HCT116 (cell line): ENCODE data around the gene JDP2. TPM values are rescaled to one million over a fixed set of nuclear protein-coding genes. Genes with fewer than 3 reads are reported as not detected.

Experiments used
- ATAC-seq: fragments of 200-7000 bp; cut with Tn5 transposase; 2 replicates; pipeline ENCODE4 v1.9.1; 2020; ENCODE audit warnings: mild to moderate bottlenecking, moderate library complexity
- BruUV-seq: library from RNA; stranded (reverse); fragments of 400-500 nt; replicated peaks from 2 replicates; lab custom pipeline; 2021; lab: Mats Ljungman, UMichigan
- CTCF ChIA-PET: fragments of 300-600 bp; sonication (Branson Sonifier 250); formaldehyde crosslinking; loops from one replicate; lab custom pipeline; 2021; ENCODE audit warnings: antibody characterized with exemption; lab: Charles Lee
- POLR2A ChIA-PET: fragments of 300-600, 350-600 bp; sonication (Branson Sonifier 250); formaldehyde crosslinking; loops from one replicate; lab custom pipeline; 2021; ENCODE audit warnings: antibody characterized with exemption; lab: Charles Lee
- RAD21 ChIA-PET, 2 experiments: fragments of 300-600 bp; sonication (Branson Sonifier 250); formaldehyde crosslinking; loops; one replicate each; lab custom pipeline; 2023; ENCODE audit warnings: low total read pairs in 2 of 2; ENCODE audit not compliant: uncharacterized antibody in 2 of 2, unreplicated experiment in 2 of 2, low non-redundant PET in 1 of 2; lab: Charles Lee
- DNase-seq: peaks from one replicate; pipeline ENCODE4 v3.0.0-alpha.2; 2010; ENCODE audit warnings: low read depth, low spot score
- H2AFZ ChIP-seq: fragments of 200-600 bp; shearing (Covaris generic), sonication (generic); 2 replicates; pipeline ENCODE4 v1.6.1; 2017; ENCODE audit warnings: low read depth, mixed run types, mixed read lengths, antibody characterized with exemption, low read length; ENCODE audit not compliant: poor library complexity, severe bottlenecking
- H3K27ac ChIP-seq: 2 replicates; pipeline ENCODE4 v1.5.1; 2012; ENCODE audit warnings: low read depth, low read length
- H3K27me3 ChIP-seq: fragments of 200-600 bp; sonication (generic); 2 replicates; pipeline ENCODE4 v1.6.1; 2016; ENCODE audit warnings: mixed run types, low read length, mixed read lengths; ENCODE audit not compliant: insufficient read depth
- H3K36me3 ChIP-seq, 2 experiments: fragments of 200-500 bp in 1 of 2; fragments of 200-600 bp in 1 of 2; sonication (Bioruptor generic) in 1 of 2; sonication (generic) in 1 of 2; 2 replicates each; pipeline versions ENCODE4 v1.5.1 to v1.6.1; 2014 to 2016; ENCODE audit warnings: low read length in 2 of 2, inconsistent platforms in 1 of 2, mixed read lengths in 1 of 2, mixed run types in 1 of 2; ENCODE audit not compliant: insufficient read depth in 2 of 2, control insufficient read depth in 1 of 2
- H3K4me1 ChIP-seq, 2 experiments: fragments of 200-600 bp in 1 of 2; sonication (generic) in 1 of 2; 2 replicates each; pipeline versions ENCODE4 v1.5.1 to v1.6.1; 2012 to 2017; ENCODE audit warnings: low read length in 2 of 2, inconsistent platforms in 1 of 2, mild to moderate bottlenecking in 1 of 2, mixed read lengths in 1 of 2, mixed run types in 1 of 2, moderate library complexity in 1 of 2; ENCODE audit not compliant: insufficient read depth in 2 of 2, control insufficient read depth in 1 of 2
- H3K4me2 ChIP-seq: fragments of 200-600 bp; sonication (generic); 2 replicates; pipeline ENCODE4 v1.6.1; 2017; ENCODE audit warnings: mixed run types, low read length, mixed read lengths
- H3K4me3 ChIP-seq, 2 experiments: fragments of 200-600 bp in 1 of 2; sonication (generic) in 1 of 2; replicated peaks in 1 of 2; 2 replicates each; pipeline ENCODE4 v1.5.1; 2011 to 2016; ENCODE audit warnings: low read length in 2 of 2, control low read depth in 1 of 2, low read depth in 1 of 2, mild to moderate bottlenecking in 1 of 2, mixed read lengths in 1 of 2, mixed run types in 1 of 2
- H3K79me2 ChIP-seq: fragments of 200-600 bp; sonication (generic); 2 replicates; pipeline ENCODE4 v1.6.1; 2017; ENCODE audit warnings: mild to moderate bottlenecking, mixed run types, low read length, moderate library complexity, mixed read lengths; ENCODE audit not compliant: insufficient read depth
- H3K9ac ChIP-seq: fragments of 200-600 bp; sonication (generic); 2 replicates; pipeline ENCODE4 v1.6.1; 2016; ENCODE audit warnings: low read length, mixed read lengths
- H3K9me2 ChIP-seq: fragments of 200-600 bp; sonication (generic), shearing (Covaris generic); 2 replicates; pipeline ENCODE4 v1.6.1; 2017; ENCODE audit warnings: mixed run types, mild to moderate bottlenecking, moderate library complexity; ENCODE audit not compliant: insufficient read depth
- H3K9me3 ChIP-seq, 2 experiments: fragments of 200-500 bp in 1 of 2; fragments of 200-600 bp in 1 of 2; sonication (Bioruptor generic) in 1 of 2; sonication (generic) in 1 of 2; 2 replicates each; pipeline ENCODE4 v1.6.1; 2014 to 2017; ENCODE audit warnings: low read length in 2 of 2, mixed read lengths in 2 of 2, inconsistent platforms in 1 of 2, low read depth in 1 of 2, mild to moderate bottlenecking in 1 of 2, mixed run types in 1 of 2, moderate library complexity in 1 of 2; ENCODE audit not compliant: control insufficient read depth in 1 of 2, insufficient read depth in 1 of 2
- H4K20me1 ChIP-seq: fragments of 200-600 bp; sonication (generic), shearing (Covaris generic); 2 replicates; pipeline ENCODE4 v1.6.1; 2017; ENCODE audit warnings: mixed run types, mild to moderate bottlenecking, moderate library complexity; ENCODE audit not compliant: insufficient read depth
- CBX3 ChIP-seq: IDR thresholded peaks from 2 replicates; pipeline ENCODE4 v1.6.1; 2012; ENCODE audit warnings: low read depth
- CTCF ChIP-seq, 3 experiments: fragments of 200-600 bp in 1 of 3; sonication (generic) in 1 of 3; IDR thresholded peaks in 2 of 3; conservative IDR thresholded peaks in 1 of 3; 2 replicates each; pipeline ENCODE4 v1.5.1; 2012 to 2017; ENCODE audit warnings: low read depth in 2 of 3, low read length in 2 of 3, antibody characterized with exemption in 1 of 3, borderline replicate concordance in 1 of 3, control low read depth in 1 of 3, mild to moderate bottlenecking in 1 of 3, mixed read lengths in 1 of 3, mixed run types in 1 of 3, moderate library complexity in 1 of 3; ENCODE audit not compliant: insufficient read depth in 1 of 3
- EGR1 ChIP-seq: IDR thresholded peaks from 2 replicates; pipeline ENCODE4 v1.6.1; 2012; ENCODE audit warnings: low read depth
- EZH2 ChIP-seq: fragments of 200-600 bp; sonication (generic); IDR thresholded peaks from 2 replicates; pipeline ENCODE4 v1.6.1; 2017; ENCODE audit warnings: antibody characterized with exemption, mixed run types
- FOSL1 ChIP-seq: IDR thresholded peaks from 2 replicates; pipeline ENCODE4 v1.6.1; 2012; ENCODE audit warnings: low read depth
- JUND ChIP-seq: IDR thresholded peaks from 2 replicates; pipeline ENCODE4 v1.6.1; 2012
- POLR2A ChIP-seq: IDR thresholded peaks from 2 replicates; pipeline ENCODE4 v1.7.0; 2011; ENCODE audit warnings: borderline replicate concordance; ENCODE audit not compliant: insufficient read depth, insufficient read length; ENCODE audit errors: extremely low read depth
- POLR2AphosphoS5 ChIP-seq: IDR thresholded peaks from 2 replicates; pipeline ENCODE4 v1.6.1; 2011; ENCODE audit warnings: mild to moderate bottlenecking, low read depth, low read length, moderate library complexity
- REST ChIP-seq: IDR thresholded peaks from 2 replicates; pipeline ENCODE4 v1.6.1; 2012; ENCODE audit warnings: low read depth
- SIN3A ChIP-seq: IDR thresholded peaks from 2 replicates; pipeline ENCODE4 v1.6.1; 2012; ENCODE audit warnings: low read depth
- SP1 ChIP-seq: IDR thresholded peaks from 2 replicates; pipeline ENCODE4 v1.6.1; 2012; ENCODE audit warnings: low read depth
- SRF ChIP-seq: IDR thresholded peaks from 2 replicates; pipeline ENCODE4 v1.6.1; 2012; ENCODE audit warnings: low read depth
- ZBTB33 ChIP-seq: IDR thresholded peaks from 2 replicates; pipeline ENCODE4 v1.6.1; 2011; ENCODE audit warnings: mild to moderate bottlenecking, low read length, moderate library complexity; ENCODE audit not compliant: insufficient replicate concordance; ENCODE audit errors: extremely low read depth
- intact Hi-C: fragments of 100-400 bp; cut with micrococcal nuclease; formaldehyde crosslinking; loops from 2 replicates; pipeline ENCODE4 v1.10.0; 2022
- total RNA-seq: library from RNA; stranded (reverse); gene quantifications from one replicate; pipeline ENCODE4 v1.2.1, GENCODE V29; 2021; ENCODE audit not compliant: unreplicated experiment

Gene JDP2
- total RNA-seq, 1 experiment from 2014 or later, result 25.4 TPM

- Histone ChIP-seq H3K9ac (no peak overlapping the region), H3K9me3 (no peaks in the 10 kb centered on the region), H3K4me1 (no peaks in the 10 kb centered on the region), H3K4me2 (no peak overlapping the region), H3K79me2 (no peaks in the 10 kb centered on the region), H4K20me1 (no peaks in the 10 kb centered on the region), H3K9me2 (no peaks in the 10 kb centered on the region), H2AFZ (no peak overlapping the region), H3K27ac (no peak overlapping the region), H3K27me3 (no peaks in the 10 kb centered on the region), H3K4me3 (no peak overlapping the region), H3K36me3 (no peaks in the 10 kb centered on the region)
- ChIA-PET CTCF (no interaction called here), POLR2A (no interaction called here), RAD21 (no interaction called here)
- BruUV-seq, result TSS peak; percentile 20
- intact Hi-C loops, result no loop called here
- TF ChIP-seq REST (no peak), SIN3A (no peak), POLR2AphosphoS5 (no peak), EZH2 (no peak)
- no peak for DNase-seq
- ATAC-seq, result no peak
Observed at GRCh38 chr14:75469606-75470237, 41.9 kb downstream of the JDP2 start.

GRCh38 chr14:75470238-75470797, 42.5 kb downstream of the JDP2 start:
- Histone ChIP-seq H3K27me3 (no peaks in the 10 kb centered on the region), H3K4me3 (no peak overlapping the region), H3K4me2 (no peak overlapping the region), H3K36me3 (no peaks in the 10 kb centered on the region), H3K79me2 (no peaks in the 10 kb centered on the region), H3K4me1 (no peaks in the 10 kb centered on the region), H3K9ac (no peak overlapping the region), H3K9me3 (no peaks in the 10 kb centered on the region), H4K20me1 (no peaks in the 10 kb centered on the region), H3K27ac (no peak overlapping the region), H2AFZ (no peak overlapping the region), H3K9me2 (no peaks in the 10 kb centered on the region)
- no peak for DNase-seq
- no TSS peak for BruUV-seq
- POLR2A ChIA-PET, result no interaction called here
- ATAC-seq, result no peak
- intact Hi-C loops, result no loop called here
- RAD21 ChIA-PET, result no interaction called here
- CTCF ChIA-PET, result no interaction called here
- TF ChIP-seq SIN3A (no peak), FOSL1 (no peak), CBX3 (no peak), POLR2A (no peak), SP1 (no peak), ZBTB33 (no peak), CTCF (IDR thresholded peaks at IDR 0.05 in 2 of 3, conservative IDR thresholded peaks at IDR 0.05 in 1 of 3; ENCODE audit: borderline replicate concordance in 1 of 3, insufficient read depth in 1 of 3, low read depth in 2 of 3, low read length in 2 of 3) (no peak), SRF (no peak), JUND (no peak), EGR1 (no peak)
